Ureter (tissue), 1 donor: ENCODE measurements around the gene RBFOX2. TPM values are rescaled to one million over a fixed set of nuclear protein-coding genes. Genes with fewer than 3 reads are reported as not detected.

ENCODE experiments used
- DNase-seq: peaks from one replicate; pipeline ENCODE4 v3.0.0-alpha.2; 2020; ENCODE audit warnings: low spot score
- total RNA-seq: library from RNA; stranded (reverse); gene quantifications from one replicate; pipeline ENCODE4 v1.2.4, GENCODE V29; 2023
- donor health status: DM: yes; HTN: yes; CAD: no.

RBFOX2 gene
- total RNA-seq, 1 donor from 2014 or later, result 115 TPM

DNA sequence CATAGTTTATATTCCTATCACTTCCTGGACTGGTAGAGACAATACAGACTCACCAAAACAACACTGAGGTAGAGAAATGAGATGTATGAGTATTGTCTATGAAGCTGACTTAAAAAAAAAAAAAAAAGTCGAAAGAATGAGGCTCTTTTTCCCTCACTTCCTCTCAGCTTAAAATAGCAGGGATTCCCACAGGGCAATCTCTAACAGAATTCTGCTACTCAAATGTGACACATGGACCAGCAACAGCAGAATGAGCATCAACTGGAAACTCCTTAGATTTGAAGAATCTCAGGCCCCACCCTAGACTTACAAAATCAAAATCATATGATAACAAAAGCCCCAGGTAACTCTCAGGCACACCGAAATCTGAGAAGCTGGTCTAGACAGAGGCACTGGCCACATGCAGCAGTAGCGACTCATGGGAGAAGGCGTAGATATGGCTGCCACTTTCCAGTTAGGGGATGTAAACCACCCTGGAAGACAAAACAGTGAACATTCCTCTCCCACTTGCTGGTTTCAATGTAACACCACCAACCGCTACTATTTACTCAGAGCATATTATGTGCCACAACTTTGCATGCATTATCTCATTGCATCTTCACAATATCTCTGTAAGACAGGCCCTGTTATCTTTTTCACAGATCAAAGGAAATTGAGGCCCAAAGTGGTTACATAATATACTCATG lies 128.0 kb downstream of the RBFOX2 start:
- no peak for DNase-seq

DNA sequence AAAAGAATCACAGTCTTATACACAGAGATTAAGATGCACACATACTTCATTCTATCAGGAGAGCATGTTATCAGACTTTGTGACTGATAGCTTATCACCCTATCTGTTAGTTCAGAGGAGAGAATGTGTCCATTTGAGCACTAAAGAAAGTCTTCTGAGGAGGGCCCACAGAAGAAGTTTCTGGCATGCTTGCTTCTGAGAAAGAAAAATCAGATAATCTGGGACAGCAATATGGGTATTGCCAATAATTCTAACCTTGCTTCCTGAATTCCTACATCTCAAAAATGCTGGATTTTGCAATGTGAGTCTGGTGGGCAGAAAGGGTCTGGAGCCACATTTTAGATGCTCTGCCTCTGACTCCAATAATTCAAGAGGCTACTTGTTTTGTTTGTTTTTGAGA lies 128.9 kb downstream of the RBFOX2 start:
- DNase-seq, result no peak

GRCh38 chr22:35896111-35896705 lies 132.4 kb downstream of the RBFOX2 start:
- DNase-seq, result no peak

GRCh38 chr22:35894937-35895708 lies 133.5 kb downstream of the RBFOX2 start:
- peak; percentile 54 for DNase-seq

DNA sequence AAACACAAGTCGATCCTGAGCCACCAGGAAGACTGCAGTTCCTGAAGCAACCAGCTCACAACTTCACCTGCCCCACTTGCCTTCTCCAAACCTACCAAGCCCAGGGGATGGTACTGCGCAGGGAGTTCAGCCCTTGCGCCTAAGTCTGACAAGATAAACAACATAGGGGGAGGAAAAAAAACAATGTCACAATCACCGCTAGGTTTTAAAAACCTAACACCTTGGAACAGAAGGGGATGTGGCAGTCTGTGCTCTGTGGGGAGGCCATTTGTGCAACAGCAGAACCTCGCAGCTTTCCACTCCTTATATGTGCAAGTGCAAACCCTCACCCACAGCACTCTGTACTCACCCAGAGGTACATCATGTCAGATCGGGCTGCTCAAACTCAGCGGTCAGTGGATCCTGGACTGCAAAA lies 134.2 kb downstream of the RBFOX2 start:
- DNase-seq, result no peak

DNA sequence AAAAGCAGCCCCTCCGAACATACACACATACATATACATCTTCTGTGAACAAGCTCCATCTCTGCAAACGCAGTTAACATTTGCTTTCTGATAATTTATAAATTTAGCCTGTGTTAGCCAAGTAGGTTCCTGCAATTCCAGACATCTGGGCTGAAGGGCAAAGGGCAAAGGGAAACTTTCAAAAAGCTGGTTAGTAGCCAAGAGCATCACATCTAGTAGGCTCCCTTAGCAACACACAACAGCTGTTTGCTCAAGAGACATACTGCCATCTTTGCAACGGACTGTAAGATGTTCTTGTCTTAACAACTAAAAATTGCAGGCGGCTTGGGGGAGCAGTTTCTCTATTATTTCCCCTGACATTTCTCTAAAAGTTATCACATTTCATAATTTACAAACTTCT lies 134.9 kb downstream of the RBFOX2 start:
- DNase-seq, result no peak

GRCh38 chr22:35892192-35892591 lies 136.4 kb downstream of the RBFOX2 start:
- DNase-seq, result no peak

DNA sequence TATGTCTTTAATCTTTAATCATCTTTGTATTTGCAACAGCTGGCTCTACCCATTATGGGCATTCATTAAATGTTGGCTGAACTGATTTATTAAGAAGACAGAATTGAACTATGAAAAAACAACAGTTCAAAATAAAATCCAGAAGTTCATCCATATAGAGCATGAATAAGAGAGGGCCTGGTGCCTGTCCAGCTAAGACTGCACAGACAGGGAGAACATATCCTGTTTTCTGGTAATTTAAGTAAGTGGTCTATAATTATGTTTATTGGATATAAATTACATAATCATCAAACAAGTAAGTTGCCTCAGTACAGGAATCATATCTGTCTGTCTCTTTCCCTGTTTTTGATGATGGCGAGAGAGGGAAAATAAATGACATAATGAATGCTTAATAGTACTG lies 137.2 kb downstream of the RBFOX2 start:
- DNase-seq, result no peak

DNA sequence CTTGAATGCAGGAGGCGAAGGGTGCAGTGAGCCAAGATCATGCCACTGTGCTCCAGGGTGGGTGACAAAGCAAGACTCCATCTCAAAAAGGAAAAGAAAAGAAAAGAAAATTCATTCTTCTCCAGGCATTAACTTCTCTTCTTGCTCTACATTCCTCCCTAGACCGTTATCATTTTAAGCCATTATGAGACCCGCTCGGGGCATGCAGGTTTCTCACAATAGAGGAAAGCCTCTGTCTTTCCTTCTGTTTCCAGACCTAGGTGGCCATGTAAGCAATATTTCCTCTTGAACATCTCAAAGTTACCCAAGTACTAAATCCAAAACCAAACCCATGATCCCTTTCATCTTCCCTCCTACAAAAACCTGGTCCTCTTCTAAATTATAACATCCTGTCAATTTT lies 139.6 kb downstream of the RBFOX2 start:
- no peak for DNase-seq

DNA sequence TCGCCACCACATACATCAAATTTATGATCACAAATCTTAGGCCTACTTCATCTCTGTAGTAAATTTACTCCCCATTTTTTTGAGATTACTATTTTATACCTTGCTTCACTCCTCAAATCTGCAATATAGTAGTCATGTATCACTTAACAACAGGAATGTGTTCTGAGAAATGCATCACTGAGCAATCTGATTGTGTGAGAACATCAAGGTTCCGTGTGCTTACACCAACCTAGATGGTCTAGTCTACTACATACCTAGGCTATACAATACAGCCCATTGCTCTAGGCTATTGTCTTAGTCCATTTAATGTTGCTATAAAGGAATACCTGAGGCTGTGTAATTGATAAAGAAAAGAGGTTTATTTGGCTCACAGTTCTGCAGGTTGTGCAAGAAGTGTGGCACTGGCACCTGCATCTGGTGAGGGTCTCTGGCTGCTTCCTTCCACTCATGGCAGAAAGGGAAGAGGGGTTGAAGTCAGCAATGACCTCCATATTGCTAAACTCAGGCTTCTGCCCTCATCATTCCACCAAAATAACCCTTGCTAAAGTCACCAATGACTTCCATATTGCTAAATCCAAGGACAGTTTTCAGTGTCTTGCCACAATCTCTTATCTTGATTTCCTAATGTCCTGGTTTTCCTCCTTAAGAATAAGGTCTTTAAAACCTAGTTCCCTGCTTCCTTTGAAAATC lies 140.3 kb downstream of the RBFOX2 start:
- no peak for DNase-seq

GRCh38 chr22:35887296-35887875 lies 141.2 kb downstream of the RBFOX2 start:
- no peak for DNase-seq

DNA sequence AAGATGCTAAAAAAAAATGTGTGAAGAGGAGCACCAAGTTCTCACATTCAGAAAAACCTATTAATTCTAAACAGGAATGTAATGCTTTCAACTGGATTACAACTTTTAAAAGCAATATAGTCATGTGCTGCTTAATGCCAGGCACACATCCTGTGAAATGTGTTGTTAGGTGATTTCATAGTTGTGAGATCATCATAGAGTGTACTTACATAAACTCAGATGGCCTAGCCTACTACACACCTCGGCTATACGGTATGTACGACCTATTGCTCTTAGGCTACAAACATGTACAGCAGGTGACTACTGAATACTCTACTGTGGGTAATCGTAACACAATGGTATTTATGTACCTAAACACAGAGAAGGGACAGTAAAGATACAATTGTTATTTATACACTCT lies 142.3 kb downstream of the RBFOX2 start:
- DNase-seq, result no peak

DNA sequence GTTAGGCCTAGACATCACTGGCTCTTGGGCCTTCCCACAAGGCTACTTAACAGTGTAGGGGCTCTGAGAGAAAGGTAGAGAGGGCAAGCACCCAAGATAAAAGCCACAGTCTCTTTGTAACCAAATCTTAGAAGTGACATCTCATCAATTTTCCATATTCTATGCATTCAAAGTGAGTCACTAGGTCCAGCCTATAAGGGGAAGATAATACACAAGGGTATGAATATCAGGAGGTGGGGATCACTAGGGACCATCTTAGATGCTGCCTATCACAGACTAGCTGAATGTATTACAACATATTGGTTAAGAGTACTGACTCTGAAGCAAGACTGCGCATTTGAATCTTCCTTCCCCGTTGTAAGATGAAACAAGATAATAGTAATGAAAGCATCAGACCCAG lies 144.1 kb downstream of the RBFOX2 start:
- DNase-seq, result no peak

DNA sequence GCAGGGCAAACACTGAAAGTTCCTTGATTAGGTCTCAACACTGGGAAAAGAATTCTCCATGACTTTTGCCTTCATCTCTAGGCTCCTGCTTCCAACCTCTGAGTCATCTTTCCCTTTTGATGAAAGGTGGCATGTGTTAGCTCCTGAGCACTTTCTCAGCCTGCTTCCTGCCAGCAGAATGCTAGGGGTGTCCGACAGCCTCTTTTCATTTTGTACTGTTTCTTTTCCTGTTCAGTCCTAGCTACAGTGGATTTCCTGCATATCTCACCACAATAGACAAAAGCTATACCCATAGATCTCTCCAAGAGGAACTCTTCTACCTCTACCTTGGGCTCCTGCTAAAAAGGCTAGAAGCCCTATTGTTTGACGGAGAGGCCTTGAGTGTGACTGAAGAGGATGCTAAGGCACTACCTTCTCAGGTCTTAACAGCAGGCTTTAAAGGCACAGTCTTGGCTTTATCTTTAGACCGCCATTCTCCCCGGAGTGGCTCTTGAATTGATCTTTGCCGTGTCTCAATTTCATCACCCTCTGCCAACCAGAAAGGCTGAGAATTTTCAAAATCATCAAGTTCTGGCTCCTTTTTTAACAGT lies 145.5 kb downstream of the RBFOX2 start:
- no peak for DNase-seq

- DNase-seq, result no peak
Measured at GRCh38 chr22:35882211-35883030, 146.2 kb downstream of the RBFOX2 start.

GRCh38 chr22:35879351-35879750 lies 149.3 kb downstream of the RBFOX2 start:
- DNase-seq, result no peak

DNA sequence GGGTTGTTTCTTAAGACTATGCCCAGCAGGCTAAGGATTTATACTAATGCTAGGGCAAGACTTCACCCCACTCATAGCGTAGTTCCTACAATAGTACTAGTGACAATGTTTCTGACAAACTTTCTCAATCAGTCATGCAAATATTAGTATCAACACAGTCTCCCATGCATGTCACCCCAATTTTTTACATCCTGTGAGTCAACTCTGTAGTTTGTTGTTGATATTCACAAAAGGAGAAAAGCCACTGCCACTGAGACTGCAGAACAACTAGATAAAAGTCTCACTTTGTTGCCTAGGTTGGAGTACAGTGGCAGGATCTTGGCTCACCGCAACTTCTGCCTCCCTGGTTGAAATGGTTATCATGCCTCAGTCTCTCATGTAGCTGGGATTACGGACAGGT lies 155.2 kb downstream of the RBFOX2 start:
- DNase-seq, result no peak

- no peak for DNase-seq
Measured at GRCh38 chr22:35872451-35872850, 156.2 kb downstream of the RBFOX2 start.

DNA sequence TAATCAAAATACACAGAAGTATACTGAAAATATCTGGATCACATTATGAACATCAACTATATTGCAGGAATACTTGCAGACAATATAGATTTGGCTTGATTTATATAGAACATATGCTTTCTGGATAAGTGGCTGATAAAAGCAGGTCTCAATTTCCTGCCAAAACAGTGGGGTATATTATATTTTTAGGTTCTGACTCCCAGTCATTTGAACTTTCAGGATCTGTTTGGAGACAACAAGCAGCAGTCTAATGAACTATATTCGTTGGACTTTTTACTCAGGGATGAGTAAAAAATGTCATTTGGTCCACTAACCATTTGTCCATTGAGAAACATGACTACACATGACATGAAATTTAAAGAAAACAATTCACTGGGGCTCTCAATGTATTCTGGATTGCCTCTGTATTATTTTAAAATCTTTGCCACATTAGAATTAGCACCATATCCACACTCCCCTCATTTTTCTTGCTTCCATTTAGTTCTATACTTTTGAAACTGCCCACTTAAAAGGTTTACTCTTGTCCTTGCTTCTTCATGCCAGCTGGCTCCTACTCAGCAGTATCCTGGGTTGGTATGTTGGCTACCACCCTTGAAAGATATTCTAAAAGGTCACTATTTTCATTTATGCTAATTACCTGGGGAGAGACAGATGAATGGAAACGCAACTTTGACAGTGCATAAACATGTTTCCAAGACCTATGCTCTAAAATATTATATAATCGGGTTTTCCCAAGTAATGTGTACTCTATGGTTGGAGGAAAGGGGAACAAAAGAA lies 157.9 kb downstream of the RBFOX2 start:
- no peak for DNase-seq

GRCh38 chr22:35868938-35869337 lies 159.7 kb downstream of the RBFOX2 start:
- no peak for DNase-seq
